CD14-positive monocyte (primary cell): ENCODE measurements around the gene FADS2. TPM values are rescaled to one million over a fixed set of nuclear protein-coding genes. Genes with fewer than 3 reads are reported as not detected.

Source experiments
- DNase-seq, 3 donors: peaks; one replicate each; pipeline ENCODE4 v3.0.0-alpha.2; 2011 to 2022
- H2AFZ ChIP-seq: 2 replicates; pipeline ENCODE4 v1.6.0; 2012; ENCODE audit warnings: mild to moderate bottlenecking, low read depth, low read length, inconsistent platforms; ENCODE audit not compliant: insufficient read depth, poor library complexity, severe bottlenecking
- H3K27ac ChIP-seq, 2 donors: 1 replicate in 1 of 2; 2 replicates in 1 of 2; pipeline ENCODE4 v1.5.1; 2012 to 2013; ENCODE audit warnings: low read length in 2 of 2, control low read depth in 1 of 2, inconsistent platforms in 1 of 2, low read depth in 1 of 2, mild to moderate bottlenecking in 1 of 2
- H3K27me3 ChIP-seq, 2 donors: one replicate each; pipeline versions ENCODE4 v1.6.0 to v1.6.1; 2011 to 2013; ENCODE audit warnings: low read length in 2 of 2; ENCODE audit not compliant: control insufficient read depth in 2 of 2, insufficient read depth in 2 of 2
- H3K36me3 ChIP-seq, 2 donors: replicated peaks in 1 of 2; 1 replicate in 1 of 2; 2 replicates in 1 of 2; pipeline versions ENCODE4 v1.5.1 to v1.6.1; 2012 to 2013; ENCODE audit warnings: low read length in 2 of 2, control low read depth in 1 of 2, inconsistent platforms in 1 of 2, mild to moderate bottlenecking in 1 of 2; ENCODE audit not compliant: insufficient read depth in 2 of 2, control insufficient read depth in 1 of 2
- H3K4me1 ChIP-seq, 2 donors: 1 replicate in 1 of 2; 2 replicates in 1 of 2; pipeline versions ENCODE4 v1.5.1 to v1.6.1; 2012 to 2013; ENCODE audit warnings: low read length in 2 of 2, control low read depth in 1 of 2, inconsistent platforms in 1 of 2, mild to moderate bottlenecking in 1 of 2, moderate library complexity in 1 of 2; ENCODE audit not compliant: insufficient read depth in 2 of 2, control insufficient read depth in 1 of 2
- H3K4me2 ChIP-seq: replicated peaks from 2 replicates; pipeline ENCODE3; 2012; ENCODE audit warnings: low read length, moderate library complexity, mild to moderate bottlenecking; ENCODE audit not compliant: poor library complexity, severe bottlenecking; ENCODE audit errors: extremely low read depth
- H3K4me3 ChIP-seq, 3 experiments: fragments of 200-600 bp in 1 of 3; sonication (generic) in 1 of 3; replicated peaks in 1 of 3; 1 replicate in 2 of 3; 2 replicates in 1 of 3; pipeline ENCODE4 v1.5.1; 2011 to 2013; ENCODE audit warnings: low read length in 3 of 3, mild to moderate bottlenecking in 3 of 3, control low read depth in 2 of 3, low read depth in 2 of 3, inconsistent platforms in 1 of 3, moderate library complexity in 1 of 3
- H3K79me2 ChIP-seq: 2 replicates; pipeline ENCODE4 v1.6.0; 2012; ENCODE audit warnings: mild to moderate bottlenecking, control low read depth, inconsistent platforms, low read length, moderate library complexity; ENCODE audit not compliant: insufficient read depth
- H3K9ac ChIP-seq: 2 replicates; pipeline ENCODE4 v1.6.0; 2017; ENCODE audit warnings: low read length, mild to moderate bottlenecking; ENCODE audit not compliant: insufficient read depth, poor library complexity, severe bottlenecking
- H3K9me3 ChIP-seq, 2 donors: replicated peaks in 1 of 2; 1 replicate in 1 of 2; 2 replicates in 1 of 2; pipeline versions ENCODE4 v1.5.1 to v1.6.1; 2012 to 2013; ENCODE audit warnings: low read length in 2 of 2, control low read depth in 1 of 2; ENCODE audit not compliant: control insufficient read depth in 1 of 2, insufficient read depth in 1 of 2
- H4K20me1 ChIP-seq: 2 replicates; pipeline ENCODE4 v1.6.0; 2012; ENCODE audit warnings: mild to moderate bottlenecking, low read length, control low read depth, moderate library complexity; ENCODE audit not compliant: insufficient read depth
- H3K27ac Mint-ChIP-seq, 7 donors: one replicate each; pipeline ENCODE4 v1.8.0; 2020; ENCODE audit warnings: mild to moderate bottlenecking in 7 of 7, mixed read lengths in 7 of 7, moderate library complexity in 6 of 7, inconsistent platforms in 2 of 7
- H3K27me3 Mint-ChIP-seq, 3 donors: one replicate each; pipeline ENCODE4 v1.8.0; 2021 to 2022; ENCODE audit warnings: low read depth in 3 of 3, mild to moderate bottlenecking in 3 of 3, mixed read lengths in 3 of 3, moderate library complexity in 3 of 3, inconsistent platforms in 1 of 3
- H3K36me3 Mint-ChIP-seq, 2 donors: one replicate each; pipeline ENCODE4 v1.8.0; 2020; ENCODE audit warnings: mixed read lengths in 2 of 2, inconsistent platforms in 1 of 2, mild to moderate bottlenecking in 1 of 2
- H3K4me1 Mint-ChIP-seq: one replicate; pipeline ENCODE4 v1.8.0; 2020; ENCODE audit warnings: mild to moderate bottlenecking, mixed read lengths
- H3K4me3 Mint-ChIP-seq, 2 donors: one replicate each; pipeline ENCODE4 v1.8.0; 2020; ENCODE audit warnings: mild to moderate bottlenecking in 2 of 2, mixed read lengths in 2 of 2, moderate library complexity in 1 of 2
- H3K9me3 Mint-ChIP-seq, 7 donors: one replicate each; pipeline ENCODE4 v1.8.0; 2020 to 2022; ENCODE audit warnings: mixed read lengths in 7 of 7, mild to moderate bottlenecking in 6 of 7, moderate library complexity in 6 of 7, inconsistent platforms in 2 of 7
- WGBS: methylation state at CpG from one replicate; pipeline ENCODE4 v1.1.5; 2013; ENCODE audit warnings: missing lambda C conversion rate; ENCODE audit not compliant: insufficient coverage; 5-methylcytosine and 5-hydroxymethylcytosine counted together
- intact Hi-C, 2 donors: fragments of 100-400 bp; cut with micrococcal nuclease; formaldehyde crosslinking; loops; one replicate each; pipeline versions ENCODE4 v1.15.0 to v1.15.1; 2023
- polyA plus RNA-seq, 3 donors: library from polyadenylated mRNA; depleted of rRNA in 1 of 3; unstranded in 2 of 3; stranded (reverse) in 1 of 3; fragments of 300-500 nt in 2 of 3; fragments of >200 nt in 1 of 3; fragmentation: Illumina TruSeq in 2 of 3; gene quantifications; 1 replicate in 2 of 3; 2 replicates in 1 of 3; pipeline ENCODE4 v1.2.3, GENCODE V29; 2012 to 2021
- TF ChIP-seq, protein P1 (sequence below): fragments of 200-600 bp; IDR thresholded peaks from one replicate; pipeline ENCODE4 v1.8.0; 2022; ENCODE audit warnings: antibody characterized with exemption, mild to moderate bottlenecking

FADS2 gene
- polyA plus RNA-seq, 3 donors = 5.1 to 19.9 (median 6.4) TPM

DNA sequence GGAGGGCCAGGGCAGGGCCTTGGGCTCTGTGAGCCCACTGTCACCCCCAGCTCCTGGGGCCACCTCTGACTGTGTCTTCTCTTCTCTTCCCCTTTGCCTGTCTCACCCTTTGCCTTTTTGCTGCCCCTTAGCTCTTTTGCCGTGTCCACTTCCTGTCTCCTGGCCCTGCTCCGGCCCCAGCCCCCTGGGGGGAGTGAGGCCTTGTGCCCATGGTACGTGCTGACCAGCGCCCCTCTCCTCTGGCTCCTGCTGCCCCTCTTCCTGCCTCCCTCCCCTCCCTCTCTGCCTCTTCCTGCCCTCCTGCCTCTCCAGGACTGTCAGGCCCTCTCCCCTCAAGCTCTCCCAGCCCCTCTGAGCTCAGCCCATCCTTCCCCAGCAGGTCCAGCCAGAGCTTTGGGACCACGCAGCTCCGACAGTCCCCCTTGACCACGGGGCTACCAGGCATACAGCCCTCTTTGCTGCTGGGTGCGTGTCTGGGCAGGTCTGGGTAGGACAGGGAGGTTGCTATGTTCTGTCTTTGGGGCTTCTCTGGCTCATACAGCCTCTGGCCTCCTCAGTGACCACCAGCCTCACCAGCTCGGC is 47.4 kb upstream of the FADS2 start:
- H3K9ac ChIP-seq = no peak overlapping the region
- H3K27ac Mint-ChIP-seq = peak overlapping the region in 2 of 7 donors; percentile 18 to 41
- TF ChIP-seq, protein P1, sequence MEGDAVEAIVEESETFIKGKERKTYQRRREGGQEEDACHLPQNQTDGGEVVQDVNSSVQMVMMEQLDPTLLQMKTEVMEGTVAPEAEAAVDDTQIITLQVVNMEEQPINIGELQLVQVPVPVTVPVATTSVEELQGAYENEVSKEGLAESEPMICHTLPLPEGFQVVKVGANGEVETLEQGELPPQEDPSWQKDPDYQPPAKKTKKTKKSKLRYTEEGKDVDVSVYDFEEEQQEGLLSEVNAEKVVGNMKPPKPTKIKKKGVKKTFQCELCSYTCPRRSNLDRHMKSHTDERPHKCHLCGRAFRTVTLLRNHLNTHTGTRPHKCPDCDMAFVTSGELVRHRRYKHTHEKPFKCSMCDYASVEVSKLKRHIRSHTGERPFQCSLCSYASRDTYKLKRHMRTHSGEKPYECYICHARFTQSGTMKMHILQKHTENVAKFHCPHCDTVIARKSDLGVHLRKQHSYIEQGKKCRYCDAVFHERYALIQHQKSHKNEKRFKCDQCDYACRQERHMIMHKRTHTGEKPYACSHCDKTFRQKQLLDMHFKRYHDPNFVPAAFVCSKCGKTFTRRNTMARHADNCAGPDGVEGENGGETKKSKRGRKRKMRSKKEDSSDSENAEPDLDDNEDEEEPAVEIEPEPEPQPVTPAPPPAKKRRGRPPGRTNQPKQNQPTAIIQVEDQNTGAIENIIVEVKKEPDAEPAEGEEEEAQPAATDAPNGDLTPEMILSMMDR = no peak
- H3K27me3 Mint-ChIP-seq = peaks cover 14 to 26% (median 18%) of the 10 kb centered on the region in 3 donors
- peaks cover 10 to 15% of the 10 kb centered on the region in 2 donors for H3K4me1 ChIP-seq
- H3K4me3 ChIP-seq = no peak overlapping the region
- peaks cover 20 to 29% of the 10 kb centered on the region in 2 donors for H3K36me3 Mint-ChIP-seq
- DNase-seq = no peak
- 93% methylated on average over 8 of the region's 9 CpGs for WGBS
- H4K20me1 ChIP-seq = no peaks in the 10 kb centered on the region
- H3K9me3 Mint-ChIP-seq = peaks cover 0 to 3% (median 0%) of the 10 kb centered on the region in 7 donors
- no peaks in the 10 kb centered on the region for H3K9me3 ChIP-seq
- no peak overlapping the region for H3K4me2 ChIP-seq
- H3K27ac ChIP-seq = no peak overlapping the region
- intact Hi-C loops = no loop called here
- H3K4me1 Mint-ChIP-seq = peaks cover 13% of the 10 kb centered on the region
- H3K79me2 ChIP-seq = no peaks in the 10 kb centered on the region
- no peak overlapping the region for H2AFZ ChIP-seq
- peaks cover 0 to 8% of the 10 kb centered on the region in 2 donors for H3K27me3 ChIP-seq
- H3K36me3 ChIP-seq = peaks cover 6 to 17% of the 10 kb centered on the region in 2 donors
- no peak overlapping the region for H3K4me3 Mint-ChIP-seq

DNA sequence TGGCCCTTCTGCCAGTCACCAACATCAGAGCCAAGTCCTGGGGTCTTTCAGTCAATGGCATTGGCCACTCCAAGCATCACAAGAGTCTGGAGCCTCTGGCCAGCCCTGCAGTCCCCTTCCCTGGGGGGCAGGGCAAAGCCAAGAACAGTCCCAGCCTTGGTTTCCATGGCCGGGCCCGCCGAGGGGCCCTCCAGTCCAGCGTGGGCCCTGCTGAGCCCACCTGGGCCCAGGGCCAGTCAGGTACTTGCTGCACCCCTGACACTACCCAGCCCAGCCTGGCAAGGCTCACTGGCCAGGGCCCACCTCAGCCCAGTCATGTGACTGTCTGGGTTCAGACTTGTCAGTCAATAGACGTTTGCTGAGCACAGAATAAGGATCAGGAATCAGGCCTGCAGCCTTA is 46.5 kb upstream of the FADS2 start:
- WGBS = 100% methylated on average over 4 of the region's 5 CpGs

More for the DNA sequence above, 46.5 kb upstream of the FADS2 start:
- Histone ChIP-seq H3K9me3 (no peaks in the 10 kb centered on the region), H3K4me3 (no peak overlapping the region), H3K36me3 (peaks cover 15 to 26% of the 10 kb centered on the region in 2 donors), H3K4me1 (peaks cover 10 to 14% of the 10 kb centered on the region in 2 donors), H3K27me3 (peaks cover 0 to 8% of the 10 kb centered on the region in 2 donors), H2AFZ (no peak overlapping the region), H3K9ac (no peak overlapping the region), H4K20me1 (no peaks in the 10 kb centered on the region), H3K79me2 (no peaks in the 10 kb centered on the region), H3K27ac (no peak overlapping the region), H3K4me2 (no peak overlapping the region)
- H3K27ac Mint-ChIP-seq = no peak overlapping the region
- intact Hi-C loops = no loop called here
- peaks cover 26 to 35% of the 10 kb centered on the region in 2 donors for H3K36me3 Mint-ChIP-seq
- peaks cover 0 to 3% (median 0%) of the 10 kb centered on the region in 7 donors for H3K9me3 Mint-ChIP-seq
- peaks cover 12 to 22% (median 16%) of the 10 kb centered on the region in 3 donors for H3K27me3 Mint-ChIP-seq
- TF ChIP-seq, protein P1 = no peak
- DNase-seq = no peak
- no peak overlapping the region for H3K4me3 Mint-ChIP-seq
- peaks cover 12% of the 10 kb centered on the region for H3K4me1 Mint-ChIP-seq
